ENCODE results near the gene LYST.
A peak's percentile ranks its signal among the peaks of the same experiment; 100 is the strongest.

Gene LYST

DNA sequence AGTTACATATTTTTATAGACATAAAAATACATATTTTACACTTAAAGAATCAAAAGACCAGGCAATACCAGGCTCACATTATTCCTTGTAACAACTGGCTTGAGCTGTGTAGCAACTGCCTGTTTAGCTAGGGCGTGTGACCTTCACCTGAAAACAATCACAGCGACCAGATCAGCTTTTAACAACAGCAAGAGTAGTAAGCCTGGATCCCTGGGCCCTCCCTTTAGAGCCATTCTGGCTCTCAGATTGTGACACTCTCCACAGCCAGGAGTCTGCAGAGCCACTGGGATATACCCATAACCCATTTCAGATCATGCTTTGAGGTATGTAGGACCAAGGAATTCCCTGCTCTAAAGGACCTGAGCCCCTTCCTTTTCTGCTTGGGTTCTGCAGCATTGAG lies 187.7 kb downstream of the LYST start:
- no peaks in the 10 kb centered on the region for H3K27me3 ChIP-seq (ENCODE audit: insufficient read depth, low read length)
- peaks cover 5% of the 10 kb centered on the region for H3K9me3 ChIP-seq (ENCODE audit: insufficient read depth, low read depth, low read length)
- peaks cover 2% of the 10 kb centered on the region for H3K79me1 ChIP-seq (ENCODE audit: low read length)
- H3K4ac ChIP-seq (ENCODE audit: low read depth, low read length): no peak overlapping the region
- no peak overlapping the region for H2BK12ac ChIP-seq (ENCODE audit: low read length)
- no peak overlapping the region for H3K4me2 ChIP-seq (ENCODE audit: low read length)
- peaks cover 3% of the 10 kb centered on the region in 2 experiments for H3K4me1 ChIP-seq (ENCODE audit: control insufficient read depth in 1 of 2, insufficient read depth in 2 of 2, low read length in 2 of 2)
- no peaks in the 10 kb centered on the region for H3K79me2 ChIP-seq (ENCODE audit: control insufficient read depth, insufficient read depth, low read length, poor library complexity)
- H3K18ac ChIP-seq (ENCODE audit: low read length): no peak overlapping the region
- H4K12ac ChIP-seq (ENCODE audit: low read depth, low read length): no peak overlapping the region
- H3K27ac ChIP-seq (ENCODE audit: low read depth, low read length): no peak overlapping the region
- H3K23ac ChIP-seq (ENCODE audit: low read length): no peak overlapping the region
- H2BK5ac ChIP-seq (ENCODE audit: low read depth, low read length, poor library complexity): no peak overlapping the region
- no peak overlapping the region for H3K9ac ChIP-seq (ENCODE audit: low read length)
- H2AFZ ChIP-seq (ENCODE audit: insufficient read depth, low read length, poor library complexity): no peak overlapping the region
- no peak overlapping the region for H3K4me3 ChIP-seq (ENCODE audit: low read depth, low read length)
- H4K91ac ChIP-seq (ENCODE audit: low read depth, low read length): no peak overlapping the region
- DNase-seq: no peak
- WGBS (ENCODE audit: extremely low coverage, insufficient coverage, insufficient read length): no CpG with 5 or more reads among the region's 2 CpGs
- no peak overlapping the region for H2BK120ac ChIP-seq (ENCODE audit: insufficient read depth, low read length, poor library complexity)
- H3K36me3 ChIP-seq (ENCODE audit: control insufficient read depth in 1 of 2, insufficient read depth in 2 of 2, low read length in 2 of 2): peaks cover 5 to 7% of the 10 kb centered on the region in 2 experiments
- no peak overlapping the region for H2AK5ac ChIP-seq (ENCODE audit: low read length)
- no peak overlapping the region for H3K14ac ChIP-seq (ENCODE audit: low read length)
- no peak overlapping the region for H4K8ac ChIP-seq (ENCODE audit: low read depth, low read length)

- Histone ChIP-seq H3K9me3 (ENCODE audit: insufficient read depth, low read depth, low read length) (peaks cover 8% of the 10 kb centered on the region), H3K23ac (ENCODE audit: low read length) (no peak overlapping the region), H3K4me1 (ENCODE audit: control insufficient read depth in 1 of 2, insufficient read depth in 2 of 2, low read length in 2 of 2) (peaks cover 3 to 4% of the 10 kb centered on the region in 2 experiments), H3K4ac (ENCODE audit: low read depth, low read length) (no peak overlapping the region), H4K91ac (ENCODE audit: low read depth, low read length) (peak overlapping the region; percentile 28), H3K79me2 (ENCODE audit: control insufficient read depth, insufficient read depth, low read length, poor library complexity) (no peaks in the 10 kb centered on the region), H3K9ac (ENCODE audit: low read length) (no peak overlapping the region), H2BK120ac (ENCODE audit: insufficient read depth, low read length, poor library complexity) (peak overlapping the region; percentile 11), H3K4me2 (ENCODE audit: low read length) (no peak overlapping the region), H2BK12ac (ENCODE audit: low read length) (peak overlapping the region; percentile 2), H3K18ac (ENCODE audit: low read length) (no peak overlapping the region), H3K79me1 (ENCODE audit: low read length) (peaks cover 7% of the 10 kb centered on the region), H3K4me3 (ENCODE audit: low read depth, low read length) (no peak overlapping the region), H3K36me3 (ENCODE audit: control insufficient read depth in 1 of 2, insufficient read depth in 2 of 2, low read length in 2 of 2) (peaks cover 4 to 8% of the 10 kb centered on the region in 2 experiments), H2AK5ac (ENCODE audit: low read length) (no peak overlapping the region), H2BK5ac (ENCODE audit: low read depth, low read length, poor library complexity) (peak overlapping the region; percentile 4), H3K14ac (ENCODE audit: low read length) (no peak overlapping the region), H4K8ac (ENCODE audit: low read depth, low read length) (no peak overlapping the region), H4K12ac (ENCODE audit: low read depth, low read length) (no peak overlapping the region), H3K27me3 (ENCODE audit: insufficient read depth, low read length) (no peaks in the 10 kb centered on the region), H2AFZ (ENCODE audit: insufficient read depth, low read length, poor library complexity) (no peak overlapping the region), H3K27ac (ENCODE audit: low read depth, low read length) (no peak overlapping the region)
- DNase-seq: peak in 1 of 2 donors; percentile 10
- no CpG with 5 or more reads among the region's 10 CpGs for WGBS (ENCODE audit: extremely low coverage, insufficient coverage, insufficient read length)
These were observed 191.4 kb downstream of the LYST start for GRCh38 chr1:235675152-235675890.

DNA sequence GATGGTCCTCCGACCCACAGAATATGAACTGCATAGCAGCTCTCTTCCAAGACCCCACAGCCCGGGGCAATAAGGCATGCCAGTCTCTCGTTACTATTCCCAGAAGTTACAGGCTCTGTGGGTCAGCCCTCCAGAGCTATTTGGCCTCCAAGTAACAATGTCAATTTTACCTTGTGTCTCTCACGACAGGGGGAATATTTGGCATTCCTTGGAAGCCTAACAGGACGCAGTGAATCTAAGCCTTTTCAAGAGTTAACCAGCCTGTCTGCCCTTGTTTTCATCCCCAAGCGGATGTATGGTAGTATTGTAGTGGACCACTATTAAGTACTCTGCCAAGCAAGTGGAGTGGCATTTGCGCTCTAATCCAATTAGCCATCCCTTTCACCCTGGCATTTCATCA lies 192.7 kb downstream of the LYST start:
- Histone ChIP-seq H3K27ac (ENCODE audit: low read depth, low read length) (peak overlapping the region; percentile 20), H3K36me3 (ENCODE audit: control insufficient read depth in 1 of 2, insufficient read depth in 2 of 2, low read length in 2 of 2) (peaks cover 3 to 9% of the 10 kb centered on the region in 2 experiments), H2BK12ac (ENCODE audit: low read length) (no peak overlapping the region), H4K8ac (ENCODE audit: low read depth, low read length) (no peak overlapping the region), H2AK5ac (ENCODE audit: low read length) (no peak overlapping the region), H4K91ac (ENCODE audit: low read depth, low read length) (no peak overlapping the region), H2BK5ac (ENCODE audit: low read depth, low read length, poor library complexity) (no peak overlapping the region), H3K79me2 (ENCODE audit: control insufficient read depth, insufficient read depth, low read length, poor library complexity) (no peaks in the 10 kb centered on the region), H2AFZ (ENCODE audit: insufficient read depth, low read length, poor library complexity) (no peak overlapping the region), H2BK120ac (ENCODE audit: insufficient read depth, low read length, poor library complexity) (no peak overlapping the region), H4K12ac (ENCODE audit: low read depth, low read length) (no peak overlapping the region), H3K9me3 (ENCODE audit: insufficient read depth, low read depth, low read length) (peaks cover 11% of the 10 kb centered on the region), H3K79me1 (ENCODE audit: low read length) (peaks cover 7% of the 10 kb centered on the region), H3K4me3 (ENCODE audit: low read depth, low read length) (no peak overlapping the region), H3K4me1 (ENCODE audit: control insufficient read depth in 1 of 2, insufficient read depth in 2 of 2, low read length in 2 of 2) (peaks cover 0 to 1% of the 10 kb centered on the region in 2 experiments), H3K4me2 (ENCODE audit: low read length) (no peak overlapping the region), H3K23ac (ENCODE audit: low read length) (no peak overlapping the region), H3K9ac (ENCODE audit: low read length) (no peak overlapping the region), H3K4ac (ENCODE audit: low read depth, low read length) (no peak overlapping the region), H3K14ac (ENCODE audit: low read length) (no peak overlapping the region), H3K18ac (ENCODE audit: low read length) (no peak overlapping the region), H3K27me3 (ENCODE audit: insufficient read depth, low read length) (no peaks in the 10 kb centered on the region)
- peak in 1 of 2 donors; percentile 52 for DNase-seq
- no CpG with 5 or more reads among the region's 7 CpGs for WGBS (ENCODE audit: extremely low coverage, insufficient coverage, insufficient read length)

DNA sequence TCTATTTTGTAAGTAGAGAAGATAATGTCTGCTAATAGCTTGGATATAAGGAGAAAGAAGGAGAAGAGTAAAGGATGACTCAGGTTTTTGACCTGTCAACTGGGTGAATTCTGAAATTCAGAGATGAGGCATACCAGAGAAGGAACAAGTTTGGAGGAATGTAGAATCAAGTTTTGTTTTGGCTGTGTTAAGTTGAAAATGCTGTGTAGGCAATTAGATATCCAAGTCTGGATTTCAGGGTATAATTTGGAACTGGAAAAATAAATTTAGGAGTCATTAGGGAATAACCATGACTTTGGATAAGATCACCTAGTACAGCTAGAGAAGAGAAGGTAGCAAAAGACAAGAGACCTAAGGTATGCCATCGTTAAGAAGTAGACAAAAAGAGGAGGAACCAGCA lies 194.7 kb downstream of the LYST start:
- Histone ChIP-seq H3K4ac (ENCODE audit: low read depth, low read length) (no peak overlapping the region), H3K4me3 (ENCODE audit: low read depth, low read length) (no peak overlapping the region), H3K23ac (ENCODE audit: low read length) (no peak overlapping the region), H3K79me2 (ENCODE audit: control insufficient read depth, insufficient read depth, low read length, poor library complexity) (no peaks in the 10 kb centered on the region), H3K27ac (ENCODE audit: low read depth, low read length) (no peak overlapping the region), H3K79me1 (ENCODE audit: low read length) (peaks cover 7% of the 10 kb centered on the region), H2BK120ac (ENCODE audit: insufficient read depth, low read length, poor library complexity) (no peak overlapping the region), H3K18ac (ENCODE audit: low read length) (no peak overlapping the region), H2AK5ac (ENCODE audit: low read length) (no peak overlapping the region), H2AFZ (ENCODE audit: insufficient read depth, low read length, poor library complexity) (no peak overlapping the region), H4K8ac (ENCODE audit: low read depth, low read length) (no peak overlapping the region), H3K4me2 (ENCODE audit: low read length) (no peak overlapping the region), H2BK12ac (ENCODE audit: low read length) (no peak overlapping the region), H3K9ac (ENCODE audit: low read length) (no peak overlapping the region), H3K14ac (ENCODE audit: low read length) (no peak overlapping the region), H3K27me3 (ENCODE audit: insufficient read depth, low read length) (no peaks in the 10 kb centered on the region), H3K4me1 (ENCODE audit: control insufficient read depth in 1 of 2, insufficient read depth in 2 of 2, low read length in 2 of 2) (peaks cover 0 to 1% of the 10 kb centered on the region in 2 experiments), H4K91ac (ENCODE audit: low read depth, low read length) (no peak overlapping the region), H3K9me3 (ENCODE audit: insufficient read depth, low read depth, low read length) (peaks cover 11% of the 10 kb centered on the region), H4K12ac (ENCODE audit: low read depth, low read length) (no peak overlapping the region), H2BK5ac (ENCODE audit: low read depth, low read length, poor library complexity) (no peak overlapping the region), H3K36me3 (ENCODE audit: control insufficient read depth in 1 of 2, insufficient read depth in 2 of 2, low read length in 2 of 2) (peaks cover 3 to 9% of the 10 kb centered on the region in 2 experiments)
- DNase-seq: peak in 1 of 2 donors; percentile 40
- no CpG with 5 or more reads among the region's 1 CpG for WGBS (ENCODE audit: extremely low coverage, insufficient coverage, insufficient read length)

All from trophoblast cell (in vitro differentiated cells and primary cell).